GM18868 (cell line): ENCODE measurements around the gene IFI27L2.

Experiments
- ATAC-seq: cut with Tn5 transposase; IDR thresholded peaks from one replicate; pipeline ENCODE4 v1.9.1; 2021; ENCODE audit warnings: mild to moderate bottlenecking, moderate library complexity; ENCODE audit not compliant: unreplicated experiment

IFI27L2 gene

GRCh38 chr14:94153750-94154342, 24.4 kb upstream of the IFI27L2 start:
- no peak for ATAC-seq

- no peak for ATAC-seq
Measured at GRCh38 chr14:94152676-94153075, 23.3 kb upstream of the IFI27L2 start.

- no peak for ATAC-seq
Measured at GRCh38 chr14:94145902-94146527, 16.6 kb upstream of the IFI27L2 start.

GRCh38 chr14:94144765-94145164, 15.4 kb upstream of the IFI27L2 start:
- no peak for ATAC-seq

GRCh38 chr14:94143711-94144110, 14.3 kb upstream of the IFI27L2 start:
- no peak for ATAC-seq

- peak; percentile 40 for ATAC-seq
Measured at GRCh38 chr14:94143239-94143638, 13.8 kb upstream of the IFI27L2 start.

- ATAC-seq: no peak
Measured at GRCh38 chr14:94142836-94143235, 13.4 kb upstream of the IFI27L2 start.

GRCh38 chr14:94142247-94142646, 12.8 kb upstream of the IFI27L2 start:
- no peak for ATAC-seq

- ATAC-seq: no peak
Measured at GRCh38 chr14:94139421-94139820, 10.0 kb upstream of the IFI27L2 start.

GRCh38 chr14:94139006-94139405, 9.6 kb upstream of the IFI27L2 start:
- ATAC-seq: no peak

GRCh38 chr14:94138251-94138650, 8.8 kb upstream of the IFI27L2 start:
- no peak for ATAC-seq

GRCh38 chr14:94136575-94137331, 7.3 kb upstream of the IFI27L2 start:
- ATAC-seq: no peak

- ATAC-seq: no peak
Measured at GRCh38 chr14:94135476-94135875, 6.1 kb upstream of the IFI27L2 start.

GRCh38 chr14:94132285-94132887, 3.0 kb upstream of the IFI27L2 start:
- ATAC-seq: peak; percentile 52

- ATAC-seq: no peak
Measured at GRCh38 chr14:94129758-94130414, 482 bp upstream of the IFI27L2 start.

GRCh38 chr14:94128216-94128839, 1.1 kb downstream of the IFI27L2 start:
- no peak for ATAC-seq

- no peak for ATAC-seq
Measured at GRCh38 chr14:94127330-94127729, 2.1 kb downstream of the IFI27L2 start.

- no peak for ATAC-seq
Measured at GRCh38 chr14:94126800-94127199, 2.6 kb downstream of the IFI27L2 start.

GRCh38 chr14:94126419-94126677, 3.1 kb downstream of the IFI27L2 start:
- no peak for ATAC-seq

- no peak for ATAC-seq
Measured at GRCh38 chr14:94125659-94126418, 3.6 kb downstream of the IFI27L2 start.
